ENCODE measurements around the gene SNRPB. TPM values are rescaled to one million over a fixed set of nuclear protein-coding genes. Genes with fewer than 3 reads are reported as not detected.
"Not testable (repeated sequence)": the region's sequence is repeated elsewhere in the genome, so short reads cannot be mapped to it uniquely, and the experiment has no call there.

The SNRPB gene
- total RNA-seq = 100 to 1,000 TPM; 232 to 235 TPM

- POLR2A ChIA-PET = interaction anchor here (0.5 to 3.6 kb wide), 15 partner anchors 9 to 1339 kb away, joined by 3 to 32 read pairs (median 5); partner anchors contain the start of genes IDH3B, NOP56 and ZNF343
- H3K27ac Mint-ChIP-seq = peak within 1 kb of the TSS; percentile 98
- peaks cover 40% of the 10 kb centered on the region for H3K4me1 Mint-ChIP-seq
- DNase-seq (peak; percentile 95), ATAC-seq (ENCODE audit: low read depth) (peak; percentile 95)
- no peaks in the 10 kb centered on the region for H3K27me3 Mint-ChIP-seq
- H3K36me3 Mint-ChIP-seq = peaks cover 29% of the 10 kb centered on the region
- no peaks in the 10 kb centered on the region for H3K9me3 Mint-ChIP-seq
- H3K4me3 Mint-ChIP-seq = peak within 1 kb of the TSS; percentile 96
These were observed at the start of gene SNRPB for GRCh38 chr20:2470423-2471193. TSS of gene SNRPB (minus strand) at chr20:2470789. CDS start at chr20:2470690, 99 bp downstream.

GRCh38 chr20:2519115-2519809 lies 48.7 kb upstream of the SNRPB start:
- POLR2A ChIA-PET = no interaction called here
- ATAC-seq (ENCODE audit: low read depth) = no peak
- no peak overlapping the region for H3K4me3 Mint-ChIP-seq
- no peaks in the 10 kb centered on the region for H3K36me3 Mint-ChIP-seq
- H3K27me3 Mint-ChIP-seq = peaks cover 10% of the 10 kb centered on the region
- H3K27ac Mint-ChIP-seq = no peak overlapping the region
- no peak for DNase-seq
- no peaks in the 10 kb centered on the region for H3K9me3 Mint-ChIP-seq
- peaks cover 11% of the 10 kb centered on the region for H3K4me1 Mint-ChIP-seq

- Mint-ChIP-seq H3K27ac (no peak overlapping the region), H3K9me3 (no peaks in the 10 kb centered on the region), H3K36me3 (no peaks in the 10 kb centered on the region), H3K27me3 (peaks cover 16% of the 10 kb centered on the region), H3K4me1 (peaks cover 10% of the 10 kb centered on the region), H3K4me3 (no peak overlapping the region)
- ATAC-seq (ENCODE audit: low read depth) (no peak), DNase-seq (no peak)
- POLR2A ChIA-PET = no interaction called here
These were observed 48.0 kb upstream of the SNRPB start for GRCh38 chr20:2518558-2518957.

- POLR2A ChIA-PET = no interaction called here
- Mint-ChIP-seq H3K9me3 (no peaks in the 10 kb centered on the region), H3K4me3 (no peak overlapping the region), H3K36me3 (no peaks in the 10 kb centered on the region), H3K4me1 (peaks cover 10% of the 10 kb centered on the region), H3K27ac (no peak overlapping the region), H3K27me3 (peaks cover 17% of the 10 kb centered on the region)
- DNase-seq (no peak), ATAC-seq (ENCODE audit: low read depth) (no peak)
These were observed 47.5 kb upstream of the SNRPB start for GRCh38 chr20:2518096-2518495.

- H3K4me1 Mint-ChIP-seq = peaks cover 2% of the 10 kb centered on the region
- no peaks in the 10 kb centered on the region for H3K9me3 Mint-ChIP-seq
- POLR2A ChIA-PET = no interaction called here
These were observed 45.8 kb upstream of the SNRPB start for GRCh38 chr20:2516399-2516798.

GRCh38 chr20:2515203-2515602 lies 44.6 kb upstream of the SNRPB start:
- no peak for ATAC-seq (ENCODE audit: low read depth)
- POLR2A ChIA-PET = interaction anchor here (1.5 kb wide), 1 partner anchor 138 kb away, joined by 3 read pairs; the partner anchor contains the start of gene NOP56
- H3K27me3 Mint-ChIP-seq = peaks cover 31% of the 10 kb centered on the region

More at GRCh38 chr20:2516399-2516798, 45.8 kb upstream of the SNRPB start:
- Mint-ChIP-seq H3K4me3 (no peak overlapping the region), H3K27me3 (peaks cover 24% of the 10 kb centered on the region), H3K27ac (no peak overlapping the region), H3K36me3 (no peaks in the 10 kb centered on the region)
- ATAC-seq (ENCODE audit: low read depth) (no peak), DNase-seq (no peak)

GRCh38 chr20:2509794-2510193 lies 39.2 kb upstream of the SNRPB start:
- POLR2A ChIA-PET = interaction anchor here (1.0 to 3.0 kb wide), 4 partner anchors 12 to 39 kb away, joined by 3 to 27 read pairs (median 8); partner anchors contain the start of gene SNRPB
- no peak for DNase-seq
- Mint-ChIP-seq H3K36me3 (peaks cover 8% of the 10 kb centered on the region), H3K4me1 (peaks cover 10% of the 10 kb centered on the region), H3K4me3 (no peak overlapping the region), H3K27me3 (peaks cover 29% of the 10 kb centered on the region), H3K9me3 (no peaks in the 10 kb centered on the region), H3K27ac (no peak overlapping the region)
- ATAC-seq (ENCODE audit: low read depth) = no peak

More at GRCh38 chr20:2515203-2515602, 44.6 kb upstream of the SNRPB start:
- no peak overlapping the region for H3K4me3 Mint-ChIP-seq
- no peaks in the 10 kb centered on the region for H3K9me3 Mint-ChIP-seq
- H3K27ac Mint-ChIP-seq = no peak overlapping the region
- DNase-seq = no peak
- H3K36me3 Mint-ChIP-seq = no peaks in the 10 kb centered on the region
- no peaks in the 10 kb centered on the region for H3K4me1 Mint-ChIP-seq

GRCh38 chr20:2509468-2509781 lies 38.8 kb upstream of the SNRPB start:
- ATAC-seq (ENCODE audit: low read depth) (no peak), DNase-seq (no peak)
- peaks cover 29% of the 10 kb centered on the region for H3K27me3 Mint-ChIP-seq
- H3K4me1 Mint-ChIP-seq = peaks cover 10% of the 10 kb centered on the region
- peaks cover 8% of the 10 kb centered on the region for H3K36me3 Mint-ChIP-seq
- POLR2A ChIA-PET = interaction anchor here (1.0 to 3.0 kb wide), 5 partner anchors 13 to 143 kb away, joined by 3 to 27 read pairs (median 4); partner anchors contain the start of genes NOP56 and SNRPB
- H3K9me3 Mint-ChIP-seq = no peaks in the 10 kb centered on the region
- peak overlapping the region; percentile 99 for H3K4me3 Mint-ChIP-seq
- H3K27ac Mint-ChIP-seq = peak overlapping the region; percentile 99

GRCh38 chr20:2508631-2509467 lies 38.3 kb upstream of the SNRPB start, which contains the start of gene ZNF343:
TSS of gene ZNF343 (minus strand) at chr20:2508915. CDS start at chr20:2493895, 15,020 bp downstream.
- peak within 1 kb of the TSS; percentile 99 for H3K27ac Mint-ChIP-seq
- H3K27me3 Mint-ChIP-seq = peaks cover 27% of the 10 kb centered on the region
- H3K4me3 Mint-ChIP-seq = peak within 1 kb of the TSS; percentile 99
- H3K9me3 Mint-ChIP-seq = no peaks in the 10 kb centered on the region
- peak; percentile 92 for ATAC-seq (ENCODE audit: low read depth)
- peaks cover 10% of the 10 kb centered on the region for H3K4me1 Mint-ChIP-seq
- POLR2A ChIA-PET = interaction anchor here (1.0 to 3.0 kb wide), 5 partner anchors 13 to 143 kb away, joined by 3 to 27 read pairs (median 4); partner anchors contain the start of genes NOP56 and SNRPB
- peak; percentile 77 for DNase-seq
- peaks cover 8% of the 10 kb centered on the region for H3K36me3 Mint-ChIP-seq

- H3K27me3 Mint-ChIP-seq = peaks cover 22% of the 10 kb centered on the region
- ATAC-seq (ENCODE audit: low read depth) (peak; percentile 7), DNase-seq (no peak)
- peak overlapping the region; percentile 99 for H3K4me3 Mint-ChIP-seq
- peaks cover 10% of the 10 kb centered on the region for H3K4me1 Mint-ChIP-seq
- H3K9me3 Mint-ChIP-seq = no peaks in the 10 kb centered on the region
- peaks cover 10% of the 10 kb centered on the region for H3K36me3 Mint-ChIP-seq
- H3K27ac Mint-ChIP-seq = peak overlapping the region; percentile 99
- POLR2A ChIA-PET = interaction anchor here (1.2 to 3.0 kb wide), 4 partner anchors 14 to 144 kb away, joined by 3 to 27 read pairs (median 8); partner anchors contain the start of genes NOP56 and SNRPB
These were observed 37.5 kb upstream of the SNRPB start for GRCh38 chr20:2507875-2508630.

GRCh38 chr20:2507464-2507863 lies 36.9 kb upstream of the SNRPB start:
- peaks cover 10% of the 10 kb centered on the region for H3K4me1 Mint-ChIP-seq
- H3K9me3 Mint-ChIP-seq = no peaks in the 10 kb centered on the region
- H3K27ac Mint-ChIP-seq = peak overlapping the region; percentile 99
- no peak for DNase-seq
- H3K36me3 Mint-ChIP-seq = peaks cover 15% of the 10 kb centered on the region
- peak overlapping the region; percentile 99 for H3K4me3 Mint-ChIP-seq
- POLR2A ChIA-PET = interaction anchor here (1.2 to 3.0 kb wide), 3 partner anchors 15 to 37 kb away, joined by 3 to 27 read pairs (median 13); partner anchors contain the start of gene SNRPB
- peaks cover 16% of the 10 kb centered on the region for H3K27me3 Mint-ChIP-seq
- ATAC-seq (ENCODE audit: low read depth) = no peak

- DNase-seq; H3K27me3 Mint-ChIP-seq; POLR2A ChIA-PET; H3K4me3 Mint-ChIP-seq; H3K9me3 Mint-ChIP-seq; ATAC-seq (ENCODE audit: low read depth); H3K27ac Mint-ChIP-seq: not testable (repeated sequence)
- H3K36me3 Mint-ChIP-seq = peaks cover 16% of the 10 kb centered on the region
- H3K4me1 Mint-ChIP-seq = peaks cover 11% of the 10 kb centered on the region
These were observed 35.8 kb upstream of the SNRPB start for GRCh38 chr20:2506426-2506825.
